Measurements from ENCODE around the gene BAHCC1.

DNA sequence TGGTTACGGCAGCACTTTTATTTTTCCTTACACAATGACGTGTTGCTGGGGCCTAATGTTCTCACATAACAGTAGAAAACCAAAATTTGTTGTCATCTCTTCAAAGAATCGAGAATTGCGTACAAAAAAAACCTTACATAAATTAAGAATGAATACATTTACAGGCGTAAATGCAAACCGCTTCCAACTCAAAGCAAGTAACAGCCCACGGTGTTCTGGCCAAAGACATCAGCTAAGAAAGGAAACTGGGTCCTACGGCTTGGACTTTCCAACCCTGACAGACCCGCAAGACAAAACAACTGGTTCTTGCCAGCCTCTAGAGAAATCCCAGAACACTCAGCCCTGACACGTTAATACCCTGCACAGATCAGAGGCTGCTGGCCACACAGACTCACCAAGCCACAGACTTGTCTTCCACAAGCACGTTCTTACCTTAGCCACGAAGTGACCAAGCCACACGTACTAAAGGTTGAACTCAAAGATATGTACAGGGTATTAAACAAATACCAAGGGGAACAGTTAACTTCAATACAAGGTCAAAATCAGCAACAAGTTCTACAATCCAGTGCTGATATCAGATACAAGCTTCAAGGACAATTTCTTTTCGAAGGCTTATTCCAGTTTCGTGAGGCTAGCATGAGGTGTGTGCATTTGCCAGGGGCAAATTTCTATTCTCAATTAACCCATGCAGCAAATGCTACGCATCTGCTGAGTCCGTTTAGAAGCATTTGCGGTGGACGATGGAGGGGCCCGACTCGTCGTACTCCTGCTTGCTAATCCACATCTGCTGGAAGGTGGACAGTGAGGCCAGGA lies 114.9 kb downstream of the BAHCC1 start:
- TF ChIP-seq BHLHE40 (IDR thresholded peaks at IDR 0.05; ENCODE audit: low read depth, low read length) (no peak), SMC3 (IDR thresholded peaks at IDR 0.05; ENCODE audit: low read depth, low read length) (no peak), RFX5 (IDR thresholded peaks at IDR 0.05; ENCODE audit: low read depth, low read length) (no peak), POLR2A (IDR thresholded peaks at IDR 0.05; ENCODE audit: low read depth, low read length) (no peak), RAD21 (IDR thresholded peaks at IDR 0.05; ENCODE audit: low read length) (no peak)
- TF ChIP-seq, protein P1, sequence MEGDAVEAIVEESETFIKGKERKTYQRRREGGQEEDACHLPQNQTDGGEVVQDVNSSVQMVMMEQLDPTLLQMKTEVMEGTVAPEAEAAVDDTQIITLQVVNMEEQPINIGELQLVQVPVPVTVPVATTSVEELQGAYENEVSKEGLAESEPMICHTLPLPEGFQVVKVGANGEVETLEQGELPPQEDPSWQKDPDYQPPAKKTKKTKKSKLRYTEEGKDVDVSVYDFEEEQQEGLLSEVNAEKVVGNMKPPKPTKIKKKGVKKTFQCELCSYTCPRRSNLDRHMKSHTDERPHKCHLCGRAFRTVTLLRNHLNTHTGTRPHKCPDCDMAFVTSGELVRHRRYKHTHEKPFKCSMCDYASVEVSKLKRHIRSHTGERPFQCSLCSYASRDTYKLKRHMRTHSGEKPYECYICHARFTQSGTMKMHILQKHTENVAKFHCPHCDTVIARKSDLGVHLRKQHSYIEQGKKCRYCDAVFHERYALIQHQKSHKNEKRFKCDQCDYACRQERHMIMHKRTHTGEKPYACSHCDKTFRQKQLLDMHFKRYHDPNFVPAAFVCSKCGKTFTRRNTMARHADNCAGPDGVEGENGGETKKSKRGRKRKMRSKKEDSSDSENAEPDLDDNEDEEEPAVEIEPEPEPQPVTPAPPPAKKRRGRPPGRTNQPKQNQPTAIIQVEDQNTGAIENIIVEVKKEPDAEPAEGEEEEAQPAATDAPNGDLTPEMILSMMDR (conservative IDR thresholded peaks at IDR 0.05; ENCODE audit: low read depth, low read length) = no peak
